ENCODE results near the gene FASTKD2.

Gene FASTKD2

DNA sequence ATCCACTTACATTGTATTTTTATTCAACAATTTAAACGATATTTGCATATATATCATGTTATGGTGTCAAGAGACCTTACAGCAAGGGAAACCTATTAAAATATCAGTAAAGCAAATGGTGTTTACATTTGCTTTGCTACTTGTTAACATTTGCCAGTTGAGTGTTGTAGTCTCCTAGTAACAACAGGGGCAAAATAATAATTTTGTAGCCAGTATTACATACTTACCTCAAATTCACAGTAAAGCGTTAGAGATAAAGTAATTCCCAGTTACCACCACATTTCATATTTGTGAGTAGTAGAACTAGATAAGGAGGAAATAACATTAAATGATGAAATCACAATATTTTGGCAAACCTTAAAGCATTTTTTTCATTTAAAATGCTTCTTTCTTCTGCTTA is 71.3 kb downstream of the FASTKD2 start:
- DNase-seq (no peak), ATAC-seq (no peak)

DNA sequence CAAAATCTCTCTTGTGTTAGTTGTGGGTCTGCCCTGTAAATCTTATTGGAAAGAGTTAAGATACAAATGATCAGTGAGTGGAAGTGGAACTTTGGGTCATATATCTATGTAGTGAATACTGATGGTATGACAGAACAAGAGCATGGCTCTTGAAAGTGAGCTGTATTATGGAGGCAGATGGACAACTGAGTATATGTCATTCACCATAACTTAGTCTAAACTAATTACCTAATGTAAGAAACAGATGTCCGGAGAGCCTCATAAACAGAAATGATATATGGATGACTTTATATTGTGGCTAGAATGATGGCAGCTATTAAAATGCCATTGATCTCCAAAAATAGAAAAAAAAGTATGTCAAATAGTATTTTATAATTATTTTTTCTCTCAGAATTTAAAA is 72.4 kb downstream of the FASTKD2 start:
- ATAC-seq, result no peak
- no peak for DNase-seq

DNA sequence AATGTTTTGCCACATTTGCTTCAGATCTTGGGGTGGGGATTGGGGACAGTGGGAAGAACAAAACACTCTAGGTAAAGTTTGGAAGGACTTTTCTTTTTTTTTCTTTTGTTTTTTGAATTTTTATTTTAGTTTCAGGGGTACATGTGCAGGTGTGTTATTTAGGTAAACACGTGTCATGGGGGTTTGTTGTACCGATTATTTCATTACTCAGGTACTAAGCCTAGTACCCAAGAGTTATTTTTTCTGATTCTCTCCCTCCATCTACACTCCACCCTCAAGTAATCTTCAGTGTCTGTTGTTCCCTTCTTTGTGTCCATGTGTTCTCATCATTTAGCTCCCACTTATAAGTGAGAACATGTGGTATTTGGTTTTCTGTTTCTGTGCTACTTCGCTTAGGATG is 73.3 kb downstream of the FASTKD2 start:
- no peak for DNase-seq
- no peak for ATAC-seq

DNA sequence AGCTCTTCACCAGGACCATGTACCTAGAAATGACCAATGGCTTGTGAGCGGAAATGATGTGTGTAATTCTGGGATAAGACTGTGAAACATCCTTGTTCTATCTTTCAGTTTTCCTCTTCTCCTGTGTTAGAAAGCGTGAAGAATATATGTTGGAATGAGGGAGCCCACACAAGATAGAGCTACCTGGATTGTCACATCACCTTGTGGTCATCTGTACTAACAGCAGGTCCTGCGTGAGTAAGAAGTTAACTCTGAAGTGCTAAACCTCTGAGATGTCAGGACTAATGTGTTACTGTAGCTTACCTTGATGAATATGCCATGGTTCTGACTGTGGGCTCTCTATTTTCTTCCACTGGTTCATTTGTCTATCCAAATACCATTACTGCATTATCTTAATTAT is 75.6 kb downstream of the FASTKD2 start:
- ATAC-seq, result no peak
- no peak for DNase-seq

Data from stimulated activated naive CD8-positive, alpha-beta T cell treated with anti-CD3 and anti-CD28 coated beads, Interleukin-15, Interleukin-2, amounts not matched to agents 100 U/mL and 50 U/mL, for 24 hours (primary cell).